ENCODE measurements around the gene ZNF324.
"Not testable (repeated sequence)": the region's sequence is repeated elsewhere in the genome, so short reads cannot be mapped to it uniquely, and the experiment has no call there.

The ZNF324 gene

GRCh38 chr19:58466760-58467589 lies at the start of gene ZNF324:
Gene ZNF324, plus strand, starts transcription at chr19:58467080. Its CDS starts 2,106 bp downstream, at chr19:58469186.
- peak; percentile 96 for DNase-seq

GRCh38 chr19:58428617-58429016 lies 38.3 kb upstream of the ZNF324 start:
- DNase-seq = no peak

GRCh38 chr19:58429745-58430144 lies 37.1 kb upstream of the ZNF324 start:
- DNase-seq = no peak

- DNase-seq = no peak
Observed at GRCh38 chr19:58434217-58434616, 32.7 kb upstream of the ZNF324 start.

- DNase-seq = peak; percentile 99
Observed at GRCh38 chr19:58439576-58440554, 27.0 kb upstream of the ZNF324 start, which contains the start of gene ZNF132. Gene ZNF132, minus strand, starts transcription at chr19:58440153. Its CDS starts 332 bp downstream, at chr19:58439821.

GRCh38 chr19:58440556-58440955 lies 26.3 kb upstream of the ZNF324 start:
- no peak for DNase-seq

GRCh38 chr19:58442986-58443385 lies 23.9 kb upstream of the ZNF324 start:
- peak; percentile 2 for DNase-seq

GRCh38 chr19:58448860-58449259 lies 18.0 kb upstream of the ZNF324 start:
- DNase-seq = not testable (repeated sequence)

- not testable (repeated sequence) for DNase-seq
Observed at GRCh38 chr19:58449980-58450379, 16.9 kb upstream of the ZNF324 start.

GRCh38 chr19:58450856-58451357 lies 16.0 kb upstream of the ZNF324 start:
- peak; percentile 10 for DNase-seq

GRCh38 chr19:58451358-58452101 lies 15.3 kb upstream of the ZNF324 start, which contains the start of gene ZNF324B:
Gene ZNF324B, plus strand, starts transcription at chr19:58451622. Its CDS starts 2,080 bp downstream, at chr19:58453702.
- peak; percentile 98 for DNase-seq

- no peak for DNase-seq
Observed at GRCh38 chr19:58453743-58454142, 13.1 kb upstream of the ZNF324 start.

- no peak for DNase-seq
Observed at GRCh38 chr19:58455306-58455705, 11.6 kb upstream of the ZNF324 start.

GRCh38 chr19:58456111-58456510 lies 10.8 kb upstream of the ZNF324 start:
- DNase-seq = no peak

- no peak for DNase-seq
Observed at GRCh38 chr19:58460039-58460438, 6.8 kb upstream of the ZNF324 start.

GRCh38 chr19:58466089-58466759 lies 656 bp upstream of the ZNF324 start:
- no peak for DNase-seq

- no peak for DNase-seq
Observed at GRCh38 chr19:58468216-58468839, 1.4 kb downstream of the ZNF324 start.

- no peak for DNase-seq
Observed at GRCh38 chr19:58469241-58470013, 2.5 kb downstream of the ZNF324 start.

GRCh38 chr19:58470837-58471543 lies 4.1 kb downstream of the ZNF324 start:
- DNase-seq = not testable (repeated sequence)

GRCh38 chr19:58471736-58472135 lies 4.9 kb downstream of the ZNF324 start:
- DNase-seq = no peak
